GM19324 (cell line): ENCODE measurements around the gene TMEM131L.

Source experiments
- ATAC-seq: cut with Tn5 transposase; IDR thresholded peaks from one replicate; pipeline ENCODE4 v1.9.1; 2021; ENCODE audit warnings: mild to moderate bottlenecking, moderate library complexity; ENCODE audit not compliant: unreplicated experiment, low FRiP score

The TMEM131L gene

DNA sequence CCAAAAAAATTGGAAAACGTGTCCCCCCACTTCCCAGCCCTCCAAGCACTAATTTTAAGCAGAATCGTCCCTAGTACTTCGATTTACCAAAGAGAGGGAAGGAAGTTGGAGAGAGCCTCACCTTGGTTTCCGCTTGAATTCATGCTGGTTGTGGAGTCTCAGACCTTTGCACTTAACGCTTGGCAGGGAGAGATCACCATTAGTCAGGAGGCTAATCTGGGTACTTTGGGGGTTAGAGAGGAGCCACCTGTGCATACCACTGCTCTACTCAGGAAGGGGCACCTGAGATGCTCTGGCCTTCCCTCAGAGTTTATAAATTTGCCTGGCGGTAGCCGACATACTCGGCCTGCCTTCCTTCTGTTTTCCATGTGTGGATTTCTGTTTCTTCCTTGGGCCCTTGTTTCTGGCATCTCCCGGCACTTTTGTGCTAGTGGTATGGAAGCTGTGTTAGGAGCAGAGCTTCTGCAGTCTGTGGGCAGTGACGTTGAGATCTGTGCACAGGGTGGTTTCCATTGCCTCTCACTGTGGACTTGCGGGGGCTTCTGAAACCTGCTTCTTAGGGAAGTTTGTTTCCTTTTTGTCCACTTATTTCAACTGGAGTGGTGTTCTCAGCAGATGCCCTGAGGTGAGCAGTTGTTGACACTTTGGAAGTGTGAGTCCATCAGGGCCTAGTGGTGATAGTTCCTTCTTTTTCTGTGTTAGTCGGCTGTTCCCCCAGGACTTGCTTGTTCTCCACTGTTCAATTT, 104.2 kb downstream of the TMEM131L start:
- ATAC-seq, result no peak

DNA sequence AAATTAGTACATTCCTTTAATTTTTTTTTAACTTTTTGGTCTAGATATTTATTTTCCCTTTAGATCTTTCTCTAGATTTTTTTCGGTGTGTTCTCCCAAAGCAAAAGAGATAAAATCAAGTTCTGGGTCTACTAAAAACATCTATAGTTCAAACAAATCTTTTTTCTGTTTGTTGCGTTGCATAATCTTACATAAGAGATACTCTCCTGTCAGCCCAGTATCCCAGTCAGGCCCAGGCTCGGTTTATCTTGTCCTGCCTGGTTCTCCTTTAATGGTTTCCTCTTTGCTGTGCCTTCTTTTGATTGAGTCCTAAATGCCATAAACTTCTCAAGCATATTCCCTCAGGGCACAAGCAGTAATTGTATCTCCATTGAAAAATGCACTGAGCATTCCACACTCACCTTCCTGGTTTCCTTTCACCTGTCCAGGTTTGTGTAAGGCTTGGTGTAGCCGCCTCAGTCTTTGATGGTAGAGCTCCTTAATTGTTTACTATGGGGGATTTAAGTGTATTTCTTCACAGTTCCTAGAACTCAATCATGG, 104.9 kb downstream of the TMEM131L start:
- ATAC-seq, result no peak

DNA sequence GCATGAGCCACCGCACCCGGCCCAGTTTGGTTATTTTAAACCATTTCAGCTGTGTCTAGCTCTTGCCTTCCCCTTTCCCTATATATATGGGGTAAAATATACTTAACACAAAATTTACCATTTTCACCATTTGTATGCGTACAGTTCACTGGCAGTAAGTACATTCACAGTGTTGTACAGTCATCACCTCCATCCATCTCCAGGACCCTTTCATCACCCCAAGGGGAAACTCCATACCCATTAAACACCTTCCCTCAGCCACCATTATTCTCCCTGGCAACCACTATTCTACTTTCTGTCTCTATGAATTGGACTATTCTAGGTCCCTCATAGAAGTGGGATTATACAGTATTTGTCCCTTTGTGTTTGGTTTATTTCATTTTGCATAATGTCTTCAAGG, 106.4 kb downstream of the TMEM131L start:
- ATAC-seq, result no peak

DNA sequence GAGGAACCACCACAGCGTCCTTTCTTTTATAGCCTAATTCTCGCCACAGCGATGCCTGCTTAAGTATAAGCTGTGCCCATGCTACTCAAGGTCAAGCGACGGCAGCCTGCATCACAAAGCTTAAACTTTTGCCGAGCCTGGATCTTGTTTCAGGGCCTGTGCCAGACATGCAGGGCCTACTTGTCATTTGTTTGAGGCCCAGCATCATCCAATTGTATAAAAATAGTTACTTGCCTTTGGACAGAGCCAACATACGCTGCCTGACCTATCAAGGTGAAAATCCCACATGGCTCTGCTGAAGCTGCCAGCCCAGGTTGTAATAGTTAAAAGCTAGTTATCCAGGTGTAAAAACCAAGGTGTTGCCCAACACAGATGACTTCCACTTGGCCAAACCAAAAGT, 107.1 kb downstream of the TMEM131L start:
- ATAC-seq, result no peak

DNA sequence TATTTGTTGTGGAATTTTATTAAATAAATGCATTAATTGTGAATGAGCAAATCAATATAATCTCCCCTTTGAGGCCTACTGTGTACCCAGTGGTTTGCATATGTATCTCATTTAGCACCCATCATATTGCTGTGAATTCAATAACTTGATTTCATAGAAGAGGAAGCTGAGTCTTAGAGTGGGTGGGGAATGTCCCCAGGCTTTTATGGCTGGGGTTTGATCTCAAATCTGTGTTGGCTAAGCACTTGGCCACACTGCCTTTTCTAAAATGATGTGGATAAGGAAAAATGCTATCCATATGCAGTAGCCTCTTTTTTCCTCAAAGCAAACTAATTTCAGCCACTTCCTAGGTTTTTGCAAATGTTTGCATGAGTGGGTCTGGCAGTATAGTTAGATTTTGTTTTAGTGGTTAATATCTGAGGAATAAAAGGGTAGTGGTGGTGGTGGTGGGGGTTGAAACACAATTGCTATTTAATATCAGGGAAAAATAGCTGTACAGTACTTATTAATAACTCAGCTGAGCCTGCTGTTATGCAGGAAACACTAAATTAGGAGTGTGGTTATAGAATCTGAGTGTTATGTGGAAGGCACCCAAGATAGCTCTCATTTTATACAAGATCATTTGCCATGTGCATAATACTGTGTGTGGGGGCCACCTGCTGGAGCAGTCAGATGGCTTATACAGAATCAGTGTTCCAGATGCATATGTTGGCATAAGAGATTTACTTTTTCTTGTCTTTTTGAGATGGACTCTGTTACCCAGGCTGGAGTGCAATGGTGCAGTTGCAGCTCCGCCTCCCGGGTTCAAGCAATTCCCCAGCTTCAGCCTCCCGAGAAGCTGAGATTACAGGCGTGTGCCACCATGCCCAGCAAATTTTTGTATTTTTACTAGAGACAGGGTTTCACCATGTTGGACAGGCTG, 108.0 kb downstream of the TMEM131L start:
- no peak for ATAC-seq

DNA sequence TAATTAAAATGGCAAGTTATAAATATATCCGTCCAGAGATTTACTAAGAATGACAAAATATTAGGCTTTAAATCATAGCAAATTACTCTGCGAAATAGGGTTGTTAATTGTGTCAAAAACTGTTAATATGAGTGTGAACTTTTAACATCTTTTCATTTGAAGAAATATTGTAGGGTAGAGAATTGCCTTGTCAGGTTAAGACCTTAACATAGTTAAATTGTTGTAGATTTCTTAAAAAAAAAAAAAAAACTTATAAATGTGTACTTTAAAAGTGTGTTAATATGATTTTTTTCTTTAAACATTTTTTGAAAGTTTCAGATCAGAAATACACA, 110.2 kb downstream of the TMEM131L start:
- ATAC-seq, result no peak

DNA sequence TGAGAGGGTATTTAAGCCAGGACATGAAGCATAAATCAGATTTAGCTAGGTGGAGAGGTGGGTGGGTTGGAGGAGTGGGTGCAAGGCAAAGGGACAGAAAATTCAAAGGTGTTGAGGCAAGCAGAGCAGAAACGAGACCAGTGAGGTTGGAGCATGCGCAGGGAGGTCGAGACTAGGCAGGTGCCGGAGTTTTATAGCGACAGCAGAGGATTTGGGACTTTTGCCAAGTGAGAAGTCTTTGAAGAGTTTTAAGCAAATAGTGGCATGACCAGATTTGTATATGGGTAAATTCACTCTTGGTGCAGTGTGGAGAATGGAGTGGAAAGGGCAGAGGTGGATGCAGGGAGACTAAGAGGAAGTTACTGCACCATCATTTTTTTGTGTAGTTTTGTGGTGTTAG, 110.9 kb downstream of the TMEM131L start:
- ATAC-seq, result no peak

DNA sequence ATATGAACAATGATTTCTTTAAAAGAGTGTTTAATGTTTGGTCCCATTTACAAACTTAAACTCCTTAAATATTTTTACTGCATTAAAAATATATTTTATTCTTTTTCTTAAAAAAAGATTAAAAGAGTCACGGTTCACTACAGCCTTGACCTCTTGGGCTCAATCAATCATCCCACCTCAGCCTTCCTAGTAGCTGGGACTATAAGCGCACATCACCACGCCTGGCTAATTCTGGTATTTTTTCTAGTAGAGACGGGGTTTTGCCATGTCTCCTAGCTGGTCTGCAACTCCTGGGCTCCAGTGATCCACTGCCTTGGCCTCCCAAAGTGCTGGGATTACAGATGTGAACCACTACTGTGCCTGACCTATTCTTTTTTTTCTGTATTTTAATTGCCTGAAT, 113.2 kb downstream of the TMEM131L start:
- ATAC-seq, result no peak

DNA sequence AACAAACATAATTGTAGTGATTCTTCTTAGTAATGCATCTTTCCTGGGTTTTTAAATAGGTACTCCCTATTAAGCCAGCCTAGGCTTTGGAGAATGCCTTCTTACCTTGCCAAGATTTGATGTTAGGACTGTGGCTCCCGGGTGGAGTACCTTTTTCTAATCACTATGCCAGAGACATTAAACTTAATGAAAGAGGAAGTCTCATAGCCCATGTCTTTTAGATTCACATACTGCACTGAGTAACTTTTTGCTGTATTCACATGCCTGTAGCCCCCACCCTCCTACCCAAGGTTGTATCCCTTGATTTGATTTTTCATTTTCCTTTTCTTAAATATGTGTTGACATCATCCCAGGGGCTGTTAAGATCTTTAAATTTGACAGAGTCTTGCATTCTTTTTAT, 113.7 kb downstream of the TMEM131L start:
- no peak for ATAC-seq

DNA sequence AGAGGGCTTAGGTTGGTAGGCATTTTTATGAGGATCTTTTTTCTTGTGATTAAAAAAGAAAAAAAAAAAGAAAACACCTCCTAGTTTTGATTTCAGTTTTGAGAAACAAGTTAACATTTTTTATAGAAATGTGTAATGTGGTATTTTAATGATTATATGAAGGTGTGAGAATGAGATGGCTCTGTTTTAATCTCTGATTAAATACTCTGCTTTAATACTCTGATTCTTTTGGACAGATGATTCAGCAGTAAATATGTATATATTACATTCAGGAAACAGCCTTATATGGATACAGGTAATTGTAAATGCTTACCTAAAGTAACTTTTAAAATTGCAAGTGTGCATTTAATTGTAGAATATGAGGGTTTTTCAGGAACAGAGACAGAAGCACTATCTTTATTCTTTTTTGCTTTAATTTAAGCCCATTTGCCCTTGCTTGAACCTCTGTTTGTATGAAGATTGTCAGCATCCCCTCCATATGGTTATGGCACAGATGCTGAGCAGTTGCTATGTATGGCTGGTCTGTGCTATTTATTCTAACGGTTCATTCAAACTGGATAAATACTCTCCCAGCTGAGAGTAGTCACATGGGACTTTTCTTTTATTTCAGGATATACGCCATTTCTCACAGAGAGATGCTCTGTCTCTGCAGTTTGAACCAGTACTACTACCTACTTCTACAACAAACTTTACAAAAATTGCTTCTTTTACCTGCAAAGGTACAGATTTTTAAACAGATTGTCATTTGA, 117.0 kb downstream of the TMEM131L start:
- no peak for ATAC-seq

DNA sequence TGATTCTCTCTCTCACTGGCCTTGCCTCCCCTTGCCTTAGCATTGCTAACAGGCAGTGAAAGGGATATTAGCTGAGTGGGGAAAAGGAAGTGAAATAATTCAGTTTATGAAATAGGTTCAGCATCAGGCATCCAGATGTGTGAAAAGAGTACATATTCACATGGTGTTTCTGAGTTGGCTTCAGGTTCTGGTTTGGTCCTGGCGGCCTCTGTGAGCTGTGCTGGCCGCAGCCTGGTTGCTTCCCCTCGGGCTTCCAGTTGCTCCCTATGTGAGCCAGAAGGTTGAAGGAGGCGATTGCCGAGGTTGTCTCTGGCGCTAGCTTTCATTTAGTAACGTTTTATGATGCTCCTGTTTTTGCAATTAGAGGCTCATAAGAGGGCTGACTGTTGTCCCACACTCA, 118.9 kb downstream of the TMEM131L start:
- no peak for ATAC-seq

DNA sequence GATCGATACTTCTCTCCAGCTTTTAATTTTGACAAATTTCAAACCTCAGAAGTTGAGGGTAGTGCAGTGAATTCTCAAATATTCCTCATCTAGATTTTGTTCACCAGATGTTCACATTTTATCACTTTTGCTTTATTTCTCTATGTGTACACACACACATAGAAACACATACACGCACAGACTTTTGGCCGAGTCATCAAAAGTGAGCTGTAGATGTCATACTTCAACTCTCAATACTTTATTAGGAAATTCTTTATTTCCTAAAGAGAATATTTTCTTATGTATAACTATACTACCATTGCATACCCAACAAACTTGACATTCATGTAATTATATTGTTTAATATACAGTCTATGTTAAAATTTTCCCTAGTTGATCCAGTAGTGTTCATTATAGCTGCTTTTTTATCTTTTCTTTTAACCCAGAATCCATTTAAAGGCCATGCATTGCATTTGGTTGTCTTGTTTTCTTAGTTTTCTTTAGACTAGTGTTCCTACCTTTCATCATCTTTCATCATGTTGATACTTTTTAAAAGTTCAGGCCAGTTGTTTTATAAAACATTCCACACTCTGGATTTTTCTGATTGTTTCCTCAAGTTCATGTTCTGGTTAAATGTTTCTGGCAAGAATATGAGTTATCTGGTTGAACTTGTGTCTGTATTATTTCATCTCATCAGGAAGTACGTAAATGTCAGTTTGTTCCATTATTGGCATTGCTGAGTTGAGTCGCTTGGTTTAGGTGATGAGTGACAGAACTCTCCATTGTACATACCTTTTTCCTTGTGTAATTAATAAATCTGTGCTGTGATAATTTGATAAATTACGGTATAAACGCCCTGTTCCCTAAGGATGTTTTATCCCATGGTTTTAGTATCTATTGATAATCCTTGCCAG, 123.8 kb downstream of the TMEM131L start:
- no peak for ATAC-seq

DNA sequence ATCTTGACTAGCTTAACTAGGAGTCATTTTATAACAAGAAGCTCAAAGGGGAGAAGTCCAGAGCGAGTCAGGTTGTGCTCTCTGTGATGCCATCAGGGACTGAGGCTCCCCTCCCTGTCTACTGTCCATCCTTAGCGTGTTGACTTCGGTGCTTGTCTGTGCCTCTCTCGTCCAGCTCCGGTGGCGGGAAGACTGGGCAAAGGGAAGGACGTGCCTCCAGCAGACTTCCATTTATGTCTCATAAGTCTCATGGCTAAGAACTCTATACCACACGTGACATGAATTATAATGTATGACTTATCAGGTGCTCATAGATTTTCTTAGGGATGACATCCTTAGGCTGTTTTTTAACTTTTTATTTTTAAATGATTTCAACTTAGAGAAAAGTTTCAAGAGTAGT, 125.3 kb downstream of the TMEM131L start:
- ATAC-seq, result no peak

DNA sequence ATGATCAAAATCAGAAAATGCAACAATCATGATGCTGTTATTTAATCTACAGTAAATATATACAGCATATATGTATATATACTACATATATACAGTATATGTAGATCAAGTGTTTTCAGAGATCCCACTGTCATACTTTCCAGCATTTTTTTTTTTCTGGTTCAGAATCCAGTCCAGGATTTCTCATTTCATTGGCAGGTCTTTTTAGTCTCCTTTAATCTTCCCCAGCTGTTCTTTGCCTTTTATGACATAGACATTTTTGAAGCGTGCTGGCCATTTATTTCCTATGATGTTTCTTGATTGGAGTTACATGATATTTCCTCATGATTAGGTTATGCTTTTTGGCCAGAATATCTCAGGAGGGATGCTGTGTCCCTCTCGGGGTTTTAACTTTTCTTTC, 125.9 kb downstream of the TMEM131L start:
- ATAC-seq, result no peak

DNA sequence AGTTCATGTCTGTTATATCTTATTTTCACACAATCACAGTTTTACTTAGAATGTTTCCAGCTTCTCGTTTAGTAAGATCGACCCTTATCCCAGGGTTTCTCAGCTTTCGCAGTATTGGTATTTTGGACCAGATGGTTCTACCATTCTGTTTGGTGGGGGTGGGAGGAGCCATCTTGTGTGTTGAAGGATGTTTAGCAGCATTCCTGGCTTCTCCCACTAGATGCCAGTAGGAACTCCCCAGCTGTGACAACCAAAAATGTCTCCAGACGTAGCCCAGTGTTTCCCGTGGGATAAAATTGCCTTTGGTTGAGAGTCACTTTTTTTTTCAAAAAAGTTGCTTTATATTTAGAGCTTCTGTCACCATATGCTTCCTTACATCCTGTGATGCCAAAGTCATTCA, 127.0 kb downstream of the TMEM131L start:
- no peak for ATAC-seq

DNA sequence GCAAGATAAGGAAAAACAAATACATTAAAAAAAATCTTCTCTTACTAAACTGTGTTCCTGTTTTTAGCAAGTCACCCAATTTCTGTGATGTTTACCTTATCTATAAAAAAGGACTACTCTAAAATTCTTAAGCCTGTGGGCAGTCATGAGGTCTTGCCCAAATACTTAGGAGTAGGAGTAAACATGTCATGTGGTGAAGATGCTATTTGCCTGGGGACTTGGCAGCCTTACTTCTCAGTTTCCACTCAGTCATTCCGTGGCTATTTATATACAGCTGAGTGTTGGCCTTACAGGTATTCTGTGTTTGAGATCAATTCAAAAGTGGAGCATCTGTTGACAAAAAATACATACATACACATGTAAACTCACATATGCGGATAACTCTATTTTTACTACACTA, 128.1 kb downstream of the TMEM131L start:
- no peak for ATAC-seq

DNA sequence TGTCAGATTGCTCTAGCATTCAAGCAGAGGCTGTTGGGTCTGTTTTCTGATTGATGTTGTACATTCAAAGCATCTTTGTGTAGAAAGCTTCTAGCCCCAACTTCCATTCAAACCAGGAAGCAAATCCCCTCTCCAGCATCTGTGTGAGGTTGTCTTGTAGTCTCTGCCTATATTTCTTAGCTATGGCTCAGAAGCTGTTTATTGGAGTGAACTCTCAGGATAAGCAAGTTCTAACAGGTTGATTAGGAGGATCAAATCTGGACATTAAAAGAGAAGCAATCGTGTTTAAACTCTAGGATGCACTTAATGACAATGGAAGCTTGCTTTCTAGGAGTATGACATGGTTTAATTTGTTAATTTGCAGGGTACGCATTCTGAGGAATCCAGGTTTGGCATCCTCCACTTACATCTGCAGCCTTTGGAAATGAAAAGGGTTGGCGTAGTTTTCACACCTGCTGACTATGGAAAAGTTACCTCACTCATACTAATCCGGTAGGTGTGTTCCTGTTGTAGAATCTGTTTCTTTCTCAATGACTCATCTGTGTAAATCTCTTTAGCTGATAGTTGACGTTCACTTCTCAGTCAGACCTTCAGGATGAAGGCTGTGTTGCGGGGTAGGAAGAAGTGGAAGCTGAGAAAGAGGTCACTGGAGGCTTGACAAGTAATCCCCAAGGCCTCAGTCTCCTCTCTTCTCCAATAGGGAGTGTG, 129.9 kb downstream of the TMEM131L start:
- ATAC-seq, result no peak

DNA sequence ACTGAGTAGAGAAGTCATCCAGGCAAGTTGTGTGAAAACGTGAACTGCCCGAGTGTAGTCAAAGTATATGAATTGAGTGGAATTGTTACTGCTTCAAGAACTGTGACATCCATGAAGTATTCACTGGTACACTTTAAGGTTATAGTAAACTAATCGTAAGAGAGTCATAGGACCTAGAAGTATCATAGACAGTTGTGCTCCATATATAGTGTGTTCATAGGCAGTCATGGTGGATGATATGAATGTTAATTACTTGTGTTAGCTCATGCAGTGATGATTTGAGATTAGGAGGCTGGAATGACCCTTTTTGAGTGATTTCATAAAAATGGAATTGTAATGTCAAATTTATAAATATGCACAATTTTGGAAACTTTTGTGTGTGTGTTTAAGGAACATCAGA, 136.6 kb downstream of the TMEM131L start:
- no peak for ATAC-seq

DNA sequence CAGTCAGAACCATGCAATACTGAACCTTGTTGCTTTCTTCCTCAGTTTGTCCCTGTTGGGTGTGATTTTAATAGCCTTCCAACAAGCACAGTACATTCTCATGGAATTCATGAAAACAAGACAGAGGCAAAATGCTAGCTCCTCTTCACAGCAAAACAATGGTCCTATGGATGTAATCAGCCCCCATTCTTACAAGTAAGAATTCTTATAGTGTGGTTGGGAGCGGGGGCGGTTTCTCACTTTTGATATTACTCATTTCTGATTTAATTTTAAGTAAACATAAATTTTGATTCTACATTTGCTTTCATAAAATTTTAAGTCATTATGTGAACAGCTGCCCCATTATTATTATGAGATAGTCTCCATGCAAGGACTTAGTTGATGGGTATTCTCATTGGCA, 137.1 kb downstream of the TMEM131L start:
- ATAC-seq, result no peak
